GM19452 (cell line): ENCODE results near the gene HCLS1.
"Not testable (repeated sequence)": the region's sequence is repeated elsewhere in the genome, so short reads cannot be mapped to it uniquely, and the experiment has no call there.

Experiments used
- ATAC-seq: cut with Tn5 transposase; IDR thresholded peaks from one replicate; pipeline ENCODE4 v1.9.1; 2021; ENCODE audit not compliant: unreplicated experiment

The HCLS1 gene

DNA sequence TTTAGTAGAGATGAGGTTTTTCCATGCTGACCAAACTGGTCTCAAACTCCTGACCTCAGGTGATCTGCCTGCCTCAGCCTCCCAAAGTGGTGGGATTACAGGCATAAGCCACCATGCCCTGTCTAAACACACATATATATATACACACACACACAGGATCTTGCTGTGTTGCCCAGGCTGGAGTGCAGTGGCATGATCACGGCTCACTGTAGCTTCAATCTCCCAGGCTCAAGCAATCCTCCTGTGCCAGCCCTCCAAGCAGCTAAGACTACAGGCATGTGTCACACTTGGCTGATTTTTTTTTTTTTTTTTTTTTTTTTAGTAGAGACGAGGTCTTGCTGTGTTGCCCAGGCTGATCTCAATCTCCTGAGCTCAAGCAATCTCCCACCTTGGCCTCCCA is 60.8 kb downstream of the HCLS1 start:
- not testable (repeated sequence) for ATAC-seq

DNA sequence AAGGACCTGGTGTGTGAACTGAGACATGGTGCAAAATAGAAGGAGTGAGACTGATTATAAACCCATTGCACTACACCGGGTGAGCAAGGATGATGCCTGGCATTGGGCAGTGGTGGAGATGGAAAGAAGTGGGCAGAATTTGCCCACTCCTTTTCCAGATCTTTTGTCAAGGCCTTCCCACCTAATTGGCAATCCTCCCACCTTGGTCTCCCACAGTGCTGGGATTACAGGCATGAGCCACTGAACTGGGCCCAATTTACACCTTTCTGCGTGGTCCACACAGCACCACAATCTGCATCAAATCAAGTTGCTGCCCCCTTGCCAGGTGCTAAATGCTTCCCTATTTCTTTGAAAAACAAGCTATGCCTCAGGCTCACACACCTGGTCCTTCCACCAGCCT is 62.1 kb downstream of the HCLS1 start:
- no peak for ATAC-seq

DNA sequence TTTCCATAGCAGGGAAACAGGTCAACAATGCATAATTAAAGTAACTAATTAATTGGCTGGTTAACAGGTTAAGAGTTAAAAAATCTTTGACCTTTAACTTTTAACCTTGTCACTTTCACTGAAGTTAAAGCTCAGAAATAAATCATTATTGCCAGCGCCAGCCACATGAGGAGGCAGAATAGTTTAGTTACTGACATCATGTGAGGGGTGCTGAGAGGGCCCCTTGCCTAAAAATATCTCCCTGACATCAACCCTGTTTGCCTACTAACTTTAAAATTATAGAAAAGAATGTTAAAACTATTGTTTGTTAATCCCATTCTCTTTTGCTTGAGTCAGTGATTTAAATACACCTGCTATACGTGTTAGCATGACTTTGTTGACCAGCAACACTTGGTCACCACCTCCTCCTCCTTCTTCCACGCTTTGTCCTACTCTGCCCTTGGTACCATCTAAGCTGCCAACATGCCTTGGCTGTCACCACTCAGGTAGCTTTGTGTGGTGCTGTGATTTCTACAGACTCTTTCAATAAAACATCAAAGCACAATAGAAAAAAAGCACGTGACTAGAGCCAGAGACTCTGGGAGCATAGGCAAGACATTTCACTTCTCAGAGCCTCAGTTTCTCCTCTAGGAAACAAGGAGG is 64.8 kb downstream of the HCLS1 start:
- no peak for ATAC-seq

DNA sequence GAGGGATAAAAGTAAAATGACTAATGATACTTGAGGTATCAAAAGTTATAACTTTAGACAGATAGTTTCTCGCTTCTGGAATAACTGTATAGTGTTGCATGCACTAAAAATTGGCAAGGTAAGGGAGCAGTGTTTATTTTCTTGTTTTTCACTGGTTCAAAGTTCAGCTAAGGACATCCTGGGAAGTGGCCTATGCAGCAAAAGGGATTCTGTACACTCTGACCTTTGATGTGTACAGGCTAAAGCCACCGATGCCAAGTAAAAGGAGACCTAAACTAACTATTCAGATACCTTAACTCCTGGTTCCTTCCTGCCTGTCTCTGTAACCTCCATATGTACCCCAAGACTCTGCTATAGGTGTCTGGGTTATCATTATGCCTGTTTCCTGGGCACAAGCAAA is 65.9 kb downstream of the HCLS1 start:
- ATAC-seq = no peak

DNA sequence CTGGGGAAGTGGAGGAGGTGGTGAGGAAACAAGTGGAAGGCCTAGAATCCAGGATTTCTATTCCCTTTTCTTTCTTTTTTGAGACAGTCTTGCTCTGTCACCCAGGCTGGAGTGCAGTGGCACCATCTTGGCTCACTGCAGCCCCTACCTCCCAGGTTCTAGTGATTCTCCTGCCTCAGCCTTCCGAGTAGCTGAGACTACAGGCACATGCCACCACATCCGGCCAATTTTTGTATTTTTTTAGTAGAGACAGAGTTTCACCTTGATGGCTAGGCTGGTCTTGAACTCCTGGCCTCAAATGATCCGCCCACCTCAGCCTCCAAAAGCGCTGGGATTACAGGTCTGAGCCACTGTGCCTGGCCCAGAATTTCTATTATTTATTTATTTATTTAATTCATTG is 66.9 kb downstream of the HCLS1 start:
- ATAC-seq = not testable (repeated sequence)

DNA sequence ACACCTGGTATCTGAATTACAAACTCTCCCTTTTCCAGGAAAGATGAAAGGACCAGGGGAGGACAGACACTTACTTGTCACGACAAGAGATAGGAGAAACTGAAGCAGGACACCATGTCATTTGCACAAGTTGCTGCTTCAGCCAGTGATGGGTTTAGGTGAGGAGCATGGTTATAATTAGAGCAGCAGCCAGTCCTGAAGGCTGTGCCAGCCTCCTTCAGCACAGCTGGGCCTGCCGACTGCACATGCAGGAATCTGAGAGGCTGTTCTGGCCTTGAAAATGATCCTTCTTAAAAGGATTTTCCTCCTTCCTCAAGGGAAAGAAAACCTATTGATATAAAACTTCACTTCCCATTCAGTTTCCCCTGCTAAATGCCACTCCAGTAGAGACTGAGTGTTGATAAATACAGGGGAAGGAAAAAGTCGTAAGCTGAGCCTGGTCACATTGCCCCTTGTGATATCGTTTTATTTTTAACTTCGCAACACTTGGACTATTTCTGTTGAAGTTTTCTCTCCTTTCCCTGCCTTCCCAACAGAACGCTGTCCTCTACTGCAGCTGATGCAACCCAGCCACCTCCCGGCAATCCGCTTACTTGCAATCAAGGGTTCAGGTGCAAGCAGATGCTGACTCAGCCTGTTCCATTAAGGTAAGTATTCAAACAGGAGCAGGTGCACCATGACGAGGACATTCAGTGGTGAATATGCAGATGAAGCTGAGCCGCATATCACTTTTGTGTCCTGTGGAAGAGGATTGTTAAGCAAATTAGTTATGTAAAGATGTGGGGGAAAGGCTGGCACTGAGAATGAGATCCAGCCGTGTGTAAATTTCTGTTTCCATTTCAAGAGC is 67.6 kb downstream of the HCLS1 start, which contains the start of gene FBXO40:
Gene FBXO40 (plus strand): TSS at position 524 of the 847 bp plus-strand sequence. CDS start 27,197 bp downstream, outside the sequence.
- no peak for ATAC-seq

DNA sequence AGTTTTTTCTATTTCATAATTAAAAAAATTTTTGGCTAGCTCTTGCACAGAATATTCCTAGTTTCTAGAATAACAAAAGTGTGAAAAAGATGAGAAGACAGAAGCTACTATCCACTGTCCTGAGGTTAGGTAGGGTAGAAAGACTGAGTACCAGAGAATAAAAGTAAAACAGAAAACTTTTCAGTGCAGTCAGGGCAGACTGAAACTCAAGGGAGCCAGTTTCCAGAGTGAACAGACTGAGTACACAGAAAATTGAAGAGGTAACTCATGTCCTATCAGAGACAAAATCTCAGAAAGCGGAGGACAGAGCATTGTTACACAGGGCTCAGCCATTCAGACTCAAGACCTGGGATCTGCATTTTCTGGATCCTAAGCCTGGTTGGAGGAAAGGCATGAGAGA is 76.3 kb downstream of the HCLS1 start:
- ATAC-seq = no peak

DNA sequence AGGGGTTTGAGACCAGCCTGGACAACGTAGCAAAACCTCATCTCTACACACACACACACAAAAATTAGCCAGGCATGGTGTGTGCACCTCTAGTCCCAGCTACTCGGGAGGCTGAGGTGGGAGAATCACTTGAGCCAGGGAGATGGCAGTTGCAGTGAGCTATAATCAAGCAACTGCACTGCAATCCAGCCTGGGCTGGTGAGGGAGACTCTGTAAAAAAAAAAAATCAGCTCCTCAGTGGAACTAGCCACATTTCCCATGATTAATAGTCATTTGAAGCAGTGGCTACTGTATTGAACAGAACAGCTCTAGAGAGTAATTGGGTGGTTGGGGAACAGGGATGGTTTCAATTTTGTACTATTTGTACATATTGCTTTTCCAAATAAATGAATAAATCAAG is 79.0 kb downstream of the HCLS1 start:
- ATAC-seq = no peak
